Measurements from ENCODE around the gene TBC1D13. TPM values are rescaled to one million over a fixed set of nuclear protein-coding genes. Genes with fewer than 3 reads are reported as not detected.

TBC1D13 gene
- total and polyA plus RNA-seq, 9 of the 15 experiments (the other 6 are each of a cell fraction or from before 2014, with no cell fraction given) = 2.3 to 28.7 (median 11.4) TPM

DNA sequence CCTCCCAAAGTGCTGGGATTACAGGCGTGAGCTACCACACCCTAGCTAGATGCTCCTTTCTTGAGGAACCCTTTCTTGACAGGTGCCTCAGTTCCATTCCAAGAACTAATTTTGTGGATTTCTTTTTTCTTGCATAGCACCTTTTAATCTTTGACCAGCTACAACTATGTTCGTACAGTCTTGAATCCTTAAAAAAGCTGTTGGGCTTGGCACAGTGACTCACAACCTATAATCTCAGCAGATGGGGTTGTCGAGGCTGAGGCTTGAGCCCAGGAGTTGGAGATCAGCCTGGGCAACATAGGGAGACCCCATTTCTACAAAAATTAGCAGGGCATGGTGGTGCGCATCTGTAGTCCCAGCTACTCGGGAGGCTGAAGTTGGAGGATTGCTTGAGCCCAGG, 14.0 kb upstream of the TBC1D13 start (continued):
- TF ChIP-seq, protein P1, sequence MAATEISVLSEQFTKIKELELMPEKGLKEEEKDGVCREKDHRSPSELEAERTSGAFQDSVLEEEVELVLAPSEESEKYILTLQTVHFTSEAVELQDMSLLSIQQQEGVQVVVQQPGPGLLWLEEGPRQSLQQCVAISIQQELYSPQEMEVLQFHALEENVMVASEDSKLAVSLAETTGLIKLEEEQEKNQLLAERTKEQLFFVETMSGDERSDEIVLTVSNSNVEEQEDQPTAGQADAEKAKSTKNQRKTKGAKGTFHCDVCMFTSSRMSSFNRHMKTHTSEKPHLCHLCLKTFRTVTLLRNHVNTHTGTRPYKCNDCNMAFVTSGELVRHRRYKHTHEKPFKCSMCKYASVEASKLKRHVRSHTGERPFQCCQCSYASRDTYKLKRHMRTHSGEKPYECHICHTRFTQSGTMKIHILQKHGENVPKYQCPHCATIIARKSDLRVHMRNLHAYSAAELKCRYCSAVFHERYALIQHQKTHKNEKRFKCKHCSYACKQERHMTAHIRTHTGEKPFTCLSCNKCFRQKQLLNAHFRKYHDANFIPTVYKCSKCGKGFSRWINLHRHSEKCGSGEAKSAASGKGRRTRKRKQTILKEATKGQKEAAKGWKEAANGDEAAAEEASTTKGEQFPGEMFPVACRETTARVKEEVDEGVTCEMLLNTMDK (IDR thresholded peaks at IDR 0.05; ENCODE audit: borderline replicate concordance, insufficient read depth, low read depth, low read length, poor library complexity, severe bottlenecking) = no peak
- TF ChIP-seq, protein P2, sequence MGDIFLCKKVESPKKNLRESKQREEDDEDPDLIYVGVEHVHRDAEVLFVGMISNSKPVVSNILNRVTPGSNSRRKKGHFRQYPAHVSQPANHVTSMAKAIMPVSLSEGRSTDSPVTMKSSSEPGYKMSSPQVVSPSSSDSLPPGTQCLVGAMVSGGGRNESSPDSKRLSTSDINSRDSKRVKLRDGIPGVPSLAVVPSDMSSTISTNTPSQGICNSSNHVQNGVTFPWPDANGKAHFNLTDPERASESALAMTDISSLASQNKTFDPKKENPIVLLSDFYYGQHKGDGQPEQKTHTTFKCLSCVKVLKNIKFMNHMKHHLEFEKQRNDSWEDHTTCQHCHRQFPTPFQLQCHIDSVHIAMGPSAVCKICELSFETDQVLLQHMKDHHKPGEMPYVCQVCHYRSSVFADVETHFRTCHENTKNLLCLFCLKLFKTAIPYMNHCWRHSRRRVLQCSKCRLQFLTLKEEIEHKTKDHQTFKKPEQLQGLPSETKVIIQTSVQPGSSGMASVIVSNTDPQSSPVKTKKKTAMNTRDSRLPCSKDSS (IDR thresholded peaks at IDR 0.05; ENCODE audit: low read depth, partially characterized antibody) = no peak
- TF ChIP-seq, protein P3, sequence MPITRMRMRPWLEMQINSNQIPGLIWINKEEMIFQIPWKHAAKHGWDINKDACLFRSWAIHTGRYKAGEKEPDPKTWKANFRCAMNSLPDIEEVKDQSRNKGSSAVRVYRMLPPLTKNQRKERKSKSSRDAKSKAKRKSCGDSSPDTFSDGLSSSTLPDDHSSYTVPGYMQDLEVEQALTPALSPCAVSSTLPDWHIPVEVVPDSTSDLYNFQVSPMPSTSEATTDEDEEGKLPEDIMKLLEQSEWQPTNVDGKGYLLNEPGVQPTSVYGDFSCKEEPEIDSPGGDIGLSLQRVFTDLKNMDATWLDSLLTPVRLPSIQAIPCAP (CRISPR knock-in tag; IDR thresholded peaks at IDR 0.05; ENCODE audit: borderline replicate concordance) = no peak

DNA sequence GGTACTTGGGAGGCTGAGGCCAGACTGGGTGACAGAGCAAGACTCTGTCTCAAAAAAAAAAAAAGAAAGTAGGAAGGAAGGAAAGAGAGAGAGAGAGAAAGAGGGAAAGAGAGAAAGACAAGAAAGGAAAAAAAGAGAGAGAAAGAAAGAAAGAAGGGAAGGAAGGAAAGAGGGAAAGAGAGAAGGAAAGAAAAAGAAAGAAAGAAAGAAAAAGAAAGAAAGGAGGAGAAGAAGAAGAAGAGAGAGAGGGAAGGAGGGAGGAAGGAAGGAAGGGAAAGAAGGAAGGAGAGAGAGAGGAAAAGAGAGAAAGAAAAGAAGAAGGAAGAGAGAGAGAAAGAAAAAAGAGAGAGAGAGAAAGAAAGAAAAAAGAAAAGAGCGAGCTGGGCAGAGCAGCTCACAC, 12.2 kb upstream of the TBC1D13 start:
- H3K4me1 ChIP-seq (replicated peaks in 1 of 2; ENCODE audit: control insufficient read depth in 2 of 2, insufficient read depth in 2 of 2, low read length in 2 of 2) = peaks cover 5 to 16% of the 10 kb centered on the region in 2 experiments; a peak in 3 of 5 replicates
- H3K27ac ChIP-seq (ENCODE audit: extremely low read depth, low read depth, low read length) = no peak overlapping the region
- H3K9me1 ChIP-seq (ENCODE audit: control insufficient read depth, insufficient read depth, low read length) = no peaks in the 10 kb centered on the region
- H3K9ac ChIP-seq (ENCODE audit: insufficient read depth in 1 of 2, low read depth in 2 of 2, low read length in 2 of 2) = no peak overlapping the region
- no peaks in the 10 kb centered on the region for H3K9me3 ChIP-seq (replicated peaks; ENCODE audit: control insufficient read depth, insufficient read depth, low read depth, low read length)
- POLR2A ChIA-PET = no interaction called here
- no peaks in the 10 kb centered on the region for H4K20me1 ChIP-seq (replicated peaks; ENCODE audit: control insufficient read depth, insufficient read depth, low read length)
- no peak for ATAC-seq
- in situ Hi-C loops (cut with MboI) (no loop called here), intact Hi-C loops (cut with micrococcal nuclease) (no loop called here)
- H3K4me2 ChIP-seq (ENCODE audit: insufficient read depth, low read length) = no peak overlapping the region
- H3K4me3 ChIP-seq = no peak overlapping the region
- no peaks in the 10 kb centered on the region; the same call in 2 of the 3 replicates for H3K36me3 ChIP-seq (ENCODE audit: control insufficient read depth, insufficient read depth, low read length)
- BruUV-seq (replicated peaks) = no TSS peak
- no peak for DNase-seq (ENCODE audit: extremely low read depth in 1 of 4, low spot score in 3 of 4)
- no peak overlapping the region for H2AFZ ChIP-seq (ENCODE audit: low read depth, low read length)
- no peak for FAIRE-seq
- no peaks in the 10 kb centered on the region for H3K27me3 ChIP-seq (ENCODE audit: control insufficient read depth in 2 of 2, insufficient read depth in 2 of 2, low read length in 2 of 2)
- WGBS (ENCODE audit: insufficient coverage, low coverage, missing lambda C conversion rate) = 100% methylated on average over 1 of the region's 1 CpG
- peaks cover 18% of the 10 kb centered on the region for H3K79me2 ChIP-seq (ENCODE audit: control insufficient read depth, insufficient read depth, low read length)
- CTCF ChIA-PET (ENCODE audit: low intra/inter-chr PET ratio) = no interaction called here
- TF ChIP-seq SNIP1 (IDR thresholded peaks at IDR 0.05; ENCODE audit: low read depth) (no peak), ARNT (IDR thresholded peaks at IDR 0.05) (peak in 1 of 2 experiments; percentile 32; a peak in 1 of 4 replicates), MTA1 (IDR thresholded peaks at IDR 0.05; ENCODE audit: borderline replicate concordance) (peak; percentile 68; the same call in 1 of the 2 replicates), MAFF (IDR thresholded peaks at IDR 0.05; ENCODE audit: low read length) (no peak), OTX1 (CRISPR knock-in tag; IDR thresholded peaks at IDR 0.05) (0 out of 2 replicates have a peak, but pooled peaks have one; percentile 28), NBN (IDR thresholded peaks at IDR 0.05; ENCODE audit: low read depth) (peak; percentile 30; the same call in 1 of the 2 replicates), NR2C1 (IDR thresholded peaks at IDR 0.05) (0 out of 2 replicates have a peak, but pooled peaks have one; percentile 11), NR2C1 (tag; IDR thresholded peaks at IDR 0.05) (no peak), THRAP3 (IDR thresholded peaks at IDR 0.05; ENCODE audit: borderline replicate concordance) (peak; percentile 65; the same call in 1 of the 2 replicates)
- TF ChIP-seq, protein P4, sequence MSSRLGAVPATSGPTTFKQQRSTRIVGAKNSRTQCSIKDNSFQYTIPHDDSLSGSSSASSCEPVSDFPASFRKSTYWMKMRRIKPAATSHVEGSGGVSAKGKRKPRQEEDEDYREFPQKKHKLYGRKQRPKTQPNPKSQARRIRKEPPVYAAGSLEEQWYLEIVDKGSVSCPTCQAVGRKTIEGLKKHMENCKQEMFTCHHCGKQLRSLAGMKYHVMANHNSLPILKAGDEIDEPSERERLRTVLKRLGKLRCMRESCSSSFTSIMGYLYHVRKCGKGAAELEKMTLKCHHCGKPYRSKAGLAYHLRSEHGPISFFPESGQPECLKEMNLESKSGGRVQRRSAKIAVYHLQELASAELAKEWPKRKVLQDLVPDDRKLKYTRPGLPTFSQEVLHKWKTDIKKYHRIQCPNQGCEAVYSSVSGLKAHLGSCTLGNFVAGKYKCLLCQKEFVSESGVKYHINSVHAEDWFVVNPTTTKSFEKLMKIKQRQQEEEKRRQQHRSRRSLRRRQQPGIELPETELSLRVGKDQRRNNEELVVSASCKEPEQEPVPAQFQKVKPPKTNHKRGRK (tag; IDR thresholded peaks at IDR 0.05) = peak; percentile 96
- TF ChIP-seq, protein P5, sequence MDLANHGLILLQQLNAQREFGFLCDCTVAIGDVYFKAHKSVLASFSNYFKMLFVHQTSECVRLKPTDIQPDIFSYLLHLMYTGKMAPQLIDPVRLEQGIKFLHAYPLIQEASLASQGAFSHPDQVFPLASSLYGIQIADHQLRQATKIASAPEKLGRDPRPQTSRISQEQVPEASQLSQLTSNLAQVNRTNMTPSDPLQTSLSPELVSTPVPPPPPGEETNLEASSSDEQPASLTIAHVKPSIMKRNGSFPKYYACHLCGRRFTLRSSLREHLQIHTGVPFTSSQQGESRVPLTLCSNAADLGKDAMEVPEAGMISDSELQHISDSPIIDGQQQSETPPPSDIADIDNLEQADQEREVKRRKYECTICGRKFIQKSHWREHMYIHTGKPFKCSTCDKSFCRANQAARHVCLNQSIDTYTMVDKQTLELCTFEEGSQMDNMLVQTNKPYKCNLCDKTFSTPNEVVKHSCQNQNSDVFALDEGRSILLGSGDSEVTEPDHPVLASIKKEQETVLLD (IDR thresholded peaks at IDR 0.05) = peak; percentile 72
